B cell (primary cell): ENCODE results near the gene KCNK13. TPM values are rescaled to one million over a fixed set of nuclear protein-coding genes. Genes with fewer than 3 reads are reported as not detected.

ENCODE experiments used
- ATAC-seq: fragments of 200-7000 bp; cut with Tn5 transposase; one replicate; pipeline ENCODE4 v1.10.0; 2021; ENCODE audit warnings: low read depth, mild to moderate bottlenecking, moderate number of reproducible peaks, moderate library complexity
- CTCF ChIA-PET: fragments of 350-600 bp; sonication (Branson Sonifier 250); formaldehyde crosslinking; loops from one replicate; lab custom pipeline; 2021; ENCODE audit warnings: antibody characterized with exemption, inconsistent platforms; lab: Charles Lee
- POLR2A ChIA-PET: fragments of 350-600 bp; sonication (Branson Sonifier 250); formaldehyde crosslinking; loops from one replicate; lab custom pipeline; 2021; ENCODE audit warnings: antibody characterized with exemption; lab: Charles Lee
- DNase-seq: peaks from one replicate; pipeline ENCODE4 v3.0.0; 2013
- H2AFZ ChIP-seq: 2 replicates; pipeline ENCODE4 v1.6.1; 2012; ENCODE audit warnings: mild to moderate bottlenecking, low read depth, low read length; ENCODE audit not compliant: insufficient read depth, poor library complexity, severe bottlenecking
- H3K27ac ChIP-seq, 2 donors: 1 replicate in 1 of 2; 2 replicates in 1 of 2; pipeline ENCODE4 v1.5.1; 2012 to 2013; ENCODE audit warnings: low read length in 2 of 2, mild to moderate bottlenecking in 2 of 2, moderate library complexity in 1 of 2
- H3K27me3 ChIP-seq, 4 experiments: fragments of 200-600 bp in 1 of 4; sonication (generic) in 1 of 4; replicated peaks in 1 of 4; 1 replicate in 2 of 4; 2 replicates in 2 of 4; pipeline versions ENCODE4 v1.6.1 to v1.7.0; 2013 to 2016; ENCODE audit warnings: low read length in 3 of 4, mild to moderate bottlenecking in 2 of 4, mixed read lengths in 1 of 4, moderate library complexity in 1 of 4; ENCODE audit not compliant: insufficient read depth in 4 of 4, control insufficient read depth in 3 of 4; ENCODE audit errors: control extremely low read depth in 1 of 4
- H3K36me3 ChIP-seq, 2 experiments: replicated peaks in 1 of 2; 1 replicate in 1 of 2; 2 replicates in 1 of 2; pipeline versions ENCODE4 v1.6.1 to v1.7.1; 2013; ENCODE audit warnings: low read length in 1 of 2; ENCODE audit not compliant: insufficient read depth in 2 of 2, control insufficient read depth in 1 of 2; ENCODE audit errors: control extremely low read depth in 1 of 2, extremely low read depth in 1 of 2
- H3K4me1 ChIP-seq, 2 donors: fragments of 200-600 bp in 1 of 2; sonication (generic) in 1 of 2; 1 replicate in 1 of 2; 2 replicates in 1 of 2; pipeline versions ENCODE4 v1.5.1 to v1.6.1; 2013 to 2017; ENCODE audit warnings: low read length in 2 of 2; ENCODE audit not compliant: control insufficient read depth in 2 of 2, insufficient read depth in 2 of 2
- H3K4me2 ChIP-seq: replicated peaks from 2 replicates; pipeline ENCODE3; 2012; ENCODE audit warnings: mild to moderate bottlenecking, low read depth, low read length; ENCODE audit not compliant: poor library complexity, severe bottlenecking
- H3K4me3 ChIP-seq, 5 experiments: fragments of 200-600 bp in 1 of 5; sonication (generic) in 1 of 5; 1 replicate in 3 of 5; 2 replicates in 2 of 5; pipeline versions ENCODE4 v1.5.1 to v1.7.0; 2011 to 2016; ENCODE audit warnings: low read length in 4 of 5, mild to moderate bottlenecking in 4 of 5, low read depth in 2 of 5, control low read depth in 1 of 5, moderate library complexity in 1 of 5; ENCODE audit not compliant: insufficient read depth in 1 of 5; ENCODE audit errors: control extremely low read depth in 1 of 5, extremely low read depth in 1 of 5
- H3K79me2 ChIP-seq: fragments of 200-600 bp; sonication (generic); one replicate; pipeline ENCODE4 v1.6.0; 2016; ENCODE audit warnings: low read length; ENCODE audit not compliant: control insufficient read depth, insufficient read depth
- H3K9ac ChIP-seq: fragments of 200-600 bp; sonication (generic); 2 replicates; pipeline ENCODE4 v1.6.1; 2017; ENCODE audit warnings: mild to moderate bottlenecking, low read length, moderate library complexity
- H3K9me3 ChIP-seq, 3 donors: one replicate each; pipeline versions ENCODE4 v1.6.1 to v1.7.1; 2013; ENCODE audit warnings: low read length in 2 of 3; ENCODE audit not compliant: control insufficient read depth in 2 of 3, insufficient read depth in 1 of 3; ENCODE audit errors: control extremely low read depth in 1 of 3
- H4K20me1 ChIP-seq: 2 replicates; pipeline ENCODE4 v1.6.0; 2012; ENCODE audit warnings: mild to moderate bottlenecking, low read length; ENCODE audit not compliant: insufficient read depth, control insufficient read depth, poor library complexity, severe bottlenecking
- H3K27ac Mint-ChIP-seq: one replicate; pipeline ENCODE4 v1.8.0; 2021; ENCODE audit warnings: mixed read lengths
- H3K27me3 Mint-ChIP-seq: one replicate; pipeline ENCODE4 v1.8.0; 2021; ENCODE audit warnings: mixed read lengths
- H3K4me1 Mint-ChIP-seq: one replicate; pipeline ENCODE4 v1.8.0; 2021; ENCODE audit warnings: mixed read lengths
- H3K4me3 Mint-ChIP-seq: one replicate; pipeline ENCODE4 v1.8.0; 2021; ENCODE audit warnings: mixed read lengths
- H3K9me3 Mint-ChIP-seq: one replicate; pipeline ENCODE4 v1.8.0; 2022; ENCODE audit warnings: mixed read lengths; ENCODE audit not compliant: insufficient read depth
- CTCF ChIP-seq: fragments of 200-600 bp; IDR thresholded peaks from one replicate; pipeline ENCODE4 v1.8.0; 2022; ENCODE audit warnings: antibody characterized with exemption, mild to moderate bottlenecking
- EZH2 ChIP-seq: IDR thresholded peaks from 2 replicates; pipeline ENCODE4 v1.6.1; 2012; ENCODE audit warnings: borderline replicate concordance, low read depth, mild to moderate bottlenecking, moderate library complexity, low read length; ENCODE audit not compliant: insufficient read depth, poor library complexity, severe bottlenecking
- WGBS: methylation state at CpG from one replicate; pipeline ENCODE4 v1.1.5; 2013; ENCODE audit warnings: missing lambda C conversion rate; ENCODE audit not compliant: insufficient coverage; 5-methylcytosine and 5-hydroxymethylcytosine counted together
- intact Hi-C: fragments of 100-400 bp; cut with micrococcal nuclease; formaldehyde crosslinking; loops from one replicate; pipeline ENCODE4 v1.10.0; 2022
- polyA plus RNA-seq: library from polyadenylated mRNA; depleted of rRNA; stranded (reverse); fragments of >200 nt; gene quantifications from 2 replicates; pipeline ENCODE4 v1.2.3, GENCODE V29; 2012
- total RNA-seq, 2 donors: library from RNA; stranded (reverse); fragments of 120-200 nt in 1 of 2; gene quantifications; 1 replicate in 1 of 2; 2 replicates in 1 of 2; pipeline versions ENCODE4 v1.2.3 to v1.2.4, GENCODE V29; 2013 to 2022

The KCNK13 gene
- total and polyA plus RNA-seq, 2 donors (not counting 1 experiment from before 2014, with no cell fraction given) = 0.03 TPM; not detected in 1

- Histone ChIP-seq H3K27ac (no peak overlapping the region), H3K9ac (no peak overlapping the region), H3K36me3 (no peaks in the 10 kb centered on the region), H3K4me1 (no peaks in the 10 kb centered on the region), H3K79me2 (no peaks in the 10 kb centered on the region), H4K20me1 (no peaks in the 10 kb centered on the region), H3K27me3 (no peaks in the 10 kb centered on the region), H3K9me3 (no peaks in the 10 kb centered on the region), H3K4me3 (no peak overlapping the region), H3K4me2 (no peak overlapping the region), H2AFZ (no peak overlapping the region)
- Mint-ChIP-seq H3K27me3 (peaks cover 13% of the 10 kb centered on the region), H3K27ac (no peak overlapping the region), H3K9me3 (peaks cover 2% of the 10 kb centered on the region), H3K4me3 (no peak overlapping the region), H3K4me1 (no peaks in the 10 kb centered on the region)
- POLR2A ChIA-PET = no interaction called here
- ATAC-seq (no peak), DNase-seq (no peak)
- CTCF ChIA-PET = no interaction called here
- WGBS = 91% methylated on average over 3 of the region's 3 CpGs
- intact Hi-C loops = no loop called here
- no peak for TF ChIP-seq EZH2
- no peak for TF ChIP-seq CTCF
Measured at GRCh38 chr14:90175631-90176030, 113.8 kb downstream of the KCNK13 start.

GRCh38 chr14:90177539-90178189 lies 115.9 kb downstream of the KCNK13 start:
- ChIA-PET CTCF (no interaction called here), POLR2A (no interaction called here)
- H3K27ac ChIP-seq = no peak overlapping the region
- no peaks in the 10 kb centered on the region for H4K20me1 ChIP-seq
- no peaks in the 10 kb centered on the region for H3K4me1 Mint-ChIP-seq
- 78% methylated on average over 2 of the region's 3 CpGs for WGBS
- no peak overlapping the region for H3K4me3 ChIP-seq
- peaks cover 2% of the 10 kb centered on the region for H3K9me3 Mint-ChIP-seq
- H3K9ac ChIP-seq = no peak overlapping the region
- H3K79me2 ChIP-seq = no peaks in the 10 kb centered on the region
- no peak overlapping the region for H2AFZ ChIP-seq
- no peaks in the 10 kb centered on the region for H3K27me3 ChIP-seq
- H3K27me3 Mint-ChIP-seq = peaks cover 7% of the 10 kb centered on the region
- no peak for DNase-seq
- no peaks in the 10 kb centered on the region for H3K4me1 ChIP-seq
- no peaks in the 10 kb centered on the region for H3K36me3 ChIP-seq
- H3K4me3 Mint-ChIP-seq = no peak overlapping the region
- H3K4me2 ChIP-seq = no peak overlapping the region
- intact Hi-C loops = no loop called here
- no peak for ATAC-seq
- TF ChIP-seq EZH2 = no peak
- no peak for TF ChIP-seq CTCF
- H3K27ac Mint-ChIP-seq = no peak overlapping the region
- H3K9me3 ChIP-seq = no peaks in the 10 kb centered on the region
